GM19463 (cell line): ENCODE results near the gene F11.
"Not testable (repeated sequence)": the region's sequence is repeated elsewhere in the genome, so short reads cannot be mapped to it uniquely, and the experiment has no call there.

ENCODE experiments used
- ATAC-seq: cut with Tn5 transposase; IDR thresholded peaks from one replicate; pipeline ENCODE4 v1.9.1; 2021; ENCODE audit warnings: mild to moderate bottlenecking, moderate library complexity; ENCODE audit not compliant: unreplicated experiment

Gene F11

DNA sequence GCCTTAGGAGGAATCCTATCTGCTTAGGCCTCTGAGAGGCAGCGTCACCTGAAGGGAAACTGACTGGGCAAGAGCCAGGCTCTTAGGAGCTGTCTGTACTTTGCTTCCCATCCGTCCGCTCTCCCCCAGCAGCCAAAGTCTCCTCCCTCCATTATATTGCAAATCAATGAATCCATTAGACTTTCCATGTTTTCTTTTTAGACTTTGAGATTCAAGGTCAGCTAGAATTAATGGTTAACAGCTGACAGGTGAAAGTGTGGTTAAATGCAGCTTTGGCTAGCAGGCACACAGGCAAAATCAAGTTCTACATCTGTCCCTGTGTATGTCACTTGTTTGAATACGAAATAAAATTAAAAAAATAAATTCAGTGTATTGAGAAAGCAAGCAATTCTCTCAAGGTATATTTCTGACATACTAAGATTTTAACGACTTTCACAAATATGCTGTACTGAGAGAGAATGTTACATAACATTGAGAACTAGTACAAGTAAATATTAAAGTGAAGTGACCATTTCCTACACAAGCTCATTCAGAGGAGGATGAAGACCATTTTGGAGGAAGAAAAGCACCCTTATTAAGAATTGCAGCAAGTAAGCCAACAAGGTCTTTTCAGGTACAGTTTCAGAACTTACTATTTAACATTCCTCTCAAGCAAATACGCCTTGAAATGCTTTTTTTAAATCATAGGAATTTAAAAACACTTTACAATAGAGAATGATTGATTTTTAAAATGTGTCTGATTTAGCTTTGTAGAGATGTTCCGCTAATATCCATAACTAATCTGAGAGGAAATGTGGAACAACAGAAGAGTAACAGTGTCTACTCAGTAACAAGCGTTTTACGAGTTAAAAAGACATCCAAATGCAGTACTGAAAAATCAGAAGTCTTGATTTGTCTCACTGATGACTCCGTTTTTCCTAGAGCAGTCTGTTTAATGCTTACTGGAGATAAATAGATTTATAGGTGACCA lies at the start of gene F11:
Gene F11, plus strand, starts transcription at position 507 of the 970 bp plus-strand sequence. CDS start 948 bp downstream, outside the sequence.
- ATAC-seq = no peak

DNA sequence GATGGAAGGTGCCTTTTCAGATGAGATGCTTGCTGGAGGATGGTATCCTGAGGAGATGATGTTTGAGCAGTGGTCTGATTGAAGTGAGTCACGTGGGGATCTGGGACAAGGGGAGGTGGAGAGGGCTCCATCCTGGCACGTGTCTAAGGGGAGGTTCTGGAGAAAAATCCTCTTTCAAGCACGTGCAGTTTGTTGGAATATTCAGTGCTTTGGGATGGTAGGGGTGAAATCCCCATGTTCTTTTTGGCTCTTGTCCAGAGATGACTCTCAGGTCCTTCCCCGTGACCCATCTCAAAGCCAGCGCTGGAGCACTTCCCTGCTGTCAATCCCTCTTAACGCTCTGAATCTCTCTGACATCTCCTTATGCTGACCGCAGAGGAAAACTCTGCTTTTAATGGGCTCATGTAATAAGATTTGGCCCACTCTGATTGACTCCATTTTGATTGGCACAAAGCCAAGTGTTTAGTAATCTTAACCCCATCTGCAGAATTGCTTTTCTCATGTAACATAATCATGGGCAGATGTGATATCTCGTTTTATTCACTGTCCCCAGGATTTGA lies 49.4 kb upstream of the F11 start:
- no peak for ATAC-seq

- ATAC-seq = no peak
Observed at GRCh38 chr4:186217733-186218293, 48.2 kb upstream of the F11 start.

DNA sequence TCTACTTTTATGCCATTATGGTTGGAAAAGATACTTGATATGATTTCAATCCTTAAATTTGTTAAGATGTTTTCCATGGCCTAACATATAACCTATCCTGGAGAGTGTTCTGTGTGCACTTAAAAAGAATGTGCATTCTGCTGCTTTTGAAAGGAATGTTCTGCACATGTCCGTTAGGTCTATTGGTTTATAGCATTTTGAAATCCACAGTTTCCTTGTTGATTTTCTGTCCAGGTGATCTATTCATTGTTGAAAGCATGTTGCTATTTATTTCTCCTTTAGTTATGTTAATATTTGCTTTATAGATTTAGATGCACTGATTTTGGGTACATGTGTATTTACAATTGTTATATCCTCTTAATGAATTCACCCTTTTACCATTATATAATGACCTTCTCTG lies 44.4 kb upstream of the F11 start:
- no peak for ATAC-seq

DNA sequence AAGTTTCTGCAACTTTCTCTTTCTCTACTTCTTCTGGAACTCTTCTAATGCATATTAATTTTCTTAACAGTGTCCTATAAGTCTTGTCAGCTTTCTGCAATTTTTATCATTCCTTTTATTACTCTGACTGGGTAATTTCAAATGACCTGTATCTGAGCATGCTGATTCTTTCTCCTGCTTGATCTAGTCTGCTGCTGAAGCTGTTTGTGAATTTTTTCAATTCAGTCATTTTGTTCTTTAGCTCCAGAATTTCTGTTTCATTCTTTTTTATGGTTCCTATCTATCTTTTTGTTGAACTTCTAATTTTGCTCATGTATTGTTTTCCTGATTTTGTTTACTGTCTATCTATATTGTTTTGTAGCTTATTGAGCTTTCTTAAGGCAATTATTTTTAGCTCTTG lies 40.1 kb upstream of the F11 start:
- ATAC-seq = no peak

GRCh38 chr4:186226521-186227189 lies 39.3 kb upstream of the F11 start:
- no peak for ATAC-seq

GRCh38 chr4:186227221-186227620 lies 38.8 kb upstream of the F11 start, which contains the start of gene KLKB1:
KLKB1 (plus strand) TSS chr4:186227507; CDS start chr4:186228196, 689 bp downstream.
- ATAC-seq = no peak

DNA sequence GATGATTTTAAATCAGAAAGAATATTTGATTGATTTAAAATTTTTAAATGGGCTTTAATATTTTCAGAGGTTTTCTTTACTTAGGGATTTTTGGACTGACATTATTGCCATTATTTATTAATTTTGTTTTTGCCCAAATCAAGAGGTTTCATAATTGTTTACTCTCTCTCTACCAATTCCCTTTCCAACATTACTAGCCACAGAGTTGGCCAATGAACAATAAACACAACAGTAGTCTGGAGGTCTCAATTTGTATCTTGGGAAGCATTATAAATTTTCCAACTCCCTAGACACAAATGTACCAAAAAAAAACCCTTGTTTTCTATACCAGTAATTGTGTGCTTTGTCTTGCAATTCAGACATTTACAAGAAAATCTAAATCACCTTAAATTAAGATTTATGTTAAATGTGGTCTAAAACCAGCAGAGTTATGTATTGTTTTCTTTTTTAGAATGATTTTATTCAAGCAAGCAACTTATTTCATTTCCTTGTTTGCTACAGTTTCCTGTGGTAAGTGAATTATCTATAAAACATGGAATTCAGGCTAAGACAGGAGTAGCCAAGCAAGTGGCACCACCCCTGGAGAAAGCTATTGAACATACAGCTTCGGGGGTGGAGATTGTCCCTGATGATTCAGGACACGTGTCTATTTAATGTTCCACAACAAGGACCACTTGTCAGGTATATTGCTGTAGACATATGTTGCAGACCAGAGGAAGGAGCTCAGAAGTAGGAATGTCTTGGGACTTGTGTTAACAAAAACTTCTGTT lies 38.1 kb upstream of the F11 start:
- ATAC-seq = no peak

GRCh38 chr4:186228514-186228894 lies 37.5 kb upstream of the F11 start:
- ATAC-seq = no peak

DNA sequence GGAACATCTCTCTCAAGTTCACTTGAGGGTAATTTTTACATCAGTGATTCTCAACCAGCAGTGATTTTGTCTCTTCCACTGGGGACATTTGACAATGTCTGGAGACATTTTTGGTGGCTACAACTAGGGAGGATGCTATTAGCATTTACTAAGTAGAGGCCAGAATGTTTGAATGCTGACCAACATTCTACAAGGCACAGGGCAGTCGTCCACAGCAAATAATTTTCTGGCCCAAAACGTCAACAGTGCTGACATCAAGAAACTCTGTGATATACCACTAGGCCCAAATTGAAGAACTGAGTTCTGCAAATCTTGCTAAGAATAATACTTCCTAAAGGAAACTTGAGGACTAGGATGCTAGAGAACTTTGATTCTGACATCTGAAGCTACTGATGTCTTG lies 31.6 kb upstream of the F11 start:
- ATAC-seq = no peak

DNA sequence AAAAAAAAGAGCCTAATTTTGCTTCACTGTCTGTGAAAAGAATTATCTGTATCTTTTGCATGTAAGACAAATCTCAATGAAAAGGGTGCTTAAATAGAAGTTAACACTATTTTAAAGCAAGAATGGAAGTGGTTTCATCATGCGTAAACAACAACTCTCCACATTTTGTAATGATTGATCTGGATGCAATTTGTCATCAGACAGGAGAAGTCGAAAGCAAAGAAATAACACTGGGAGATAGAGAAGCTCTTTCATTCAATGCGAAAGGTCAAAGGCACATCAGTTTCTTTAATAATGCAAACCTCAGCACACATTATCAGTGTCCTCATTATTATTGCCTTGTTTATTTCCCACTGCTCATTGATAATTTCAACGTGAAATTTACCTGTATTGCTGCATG lies 29.9 kb upstream of the F11 start:
- no peak for ATAC-seq

GRCh38 chr4:186240452-186240847 lies 25.5 kb upstream of the F11 start:
- ATAC-seq = no peak

GRCh38 chr4:186240848-186241491 lies 25.0 kb upstream of the F11 start:
- ATAC-seq = no peak

- no peak for ATAC-seq
Observed at GRCh38 chr4:186241616-186242015, 24.4 kb upstream of the F11 start.

DNA sequence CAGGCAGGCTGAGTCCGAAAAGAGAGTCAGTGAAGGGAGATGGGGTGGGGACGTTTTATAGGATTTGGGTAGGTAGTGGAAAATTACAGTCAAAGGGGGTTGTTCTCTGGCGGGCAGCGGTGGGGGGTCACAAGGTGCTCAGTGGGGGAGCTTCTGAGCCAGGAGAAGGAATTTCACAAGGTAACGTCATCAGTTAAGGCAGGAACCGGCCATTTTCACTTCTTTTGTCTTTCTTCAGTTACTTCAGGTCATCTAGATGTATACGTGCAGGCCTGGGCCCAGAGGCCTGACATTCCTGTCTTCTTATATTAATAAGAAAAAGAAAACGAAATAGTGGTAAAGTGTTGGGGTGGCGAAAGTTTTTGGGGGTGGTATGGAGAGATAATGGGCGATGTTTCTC lies 24.0 kb upstream of the F11 start:
- not testable (repeated sequence) for ATAC-seq

DNA sequence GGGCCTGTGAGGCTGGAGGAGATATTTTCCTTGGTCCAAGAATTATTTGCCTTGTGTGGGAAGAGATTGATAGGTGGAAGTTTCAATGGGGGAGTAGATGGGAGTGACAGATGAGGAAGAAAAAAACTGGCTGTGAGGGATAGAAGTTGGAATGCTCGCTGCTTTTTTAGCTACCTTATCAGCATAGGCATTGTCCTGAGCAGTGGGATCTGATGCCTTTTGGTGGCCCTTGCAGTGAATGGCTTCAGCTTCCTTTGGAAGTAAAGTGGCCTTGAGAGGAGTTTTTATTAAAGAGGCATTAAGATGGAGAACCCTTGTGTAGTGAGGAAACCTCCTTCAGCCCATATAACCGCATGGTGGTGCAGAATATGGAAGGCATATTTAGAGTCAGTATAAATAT lies 22.7 kb upstream of the F11 start:
- no peak for ATAC-seq

DNA sequence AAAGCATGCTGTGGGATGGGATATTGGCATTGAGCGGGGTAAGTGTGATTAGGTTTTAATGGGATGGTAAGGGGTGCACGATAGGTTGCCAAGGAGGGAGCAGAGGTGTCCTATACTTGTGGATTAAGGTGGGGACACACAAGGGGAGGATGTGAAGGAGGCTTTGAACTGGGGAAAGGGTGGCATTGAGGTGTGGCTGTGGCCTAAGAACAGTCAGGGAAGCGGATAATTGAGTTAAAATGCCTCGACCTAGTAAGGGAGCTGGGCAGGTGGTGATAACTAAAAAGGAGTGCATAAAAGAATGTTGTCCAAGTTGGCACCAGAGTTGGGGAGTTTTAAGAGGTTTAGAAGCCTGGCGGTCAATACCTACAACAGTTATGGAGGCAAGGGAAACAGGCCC lies 21.2 kb upstream of the F11 start:
- ATAC-seq = no peak

DNA sequence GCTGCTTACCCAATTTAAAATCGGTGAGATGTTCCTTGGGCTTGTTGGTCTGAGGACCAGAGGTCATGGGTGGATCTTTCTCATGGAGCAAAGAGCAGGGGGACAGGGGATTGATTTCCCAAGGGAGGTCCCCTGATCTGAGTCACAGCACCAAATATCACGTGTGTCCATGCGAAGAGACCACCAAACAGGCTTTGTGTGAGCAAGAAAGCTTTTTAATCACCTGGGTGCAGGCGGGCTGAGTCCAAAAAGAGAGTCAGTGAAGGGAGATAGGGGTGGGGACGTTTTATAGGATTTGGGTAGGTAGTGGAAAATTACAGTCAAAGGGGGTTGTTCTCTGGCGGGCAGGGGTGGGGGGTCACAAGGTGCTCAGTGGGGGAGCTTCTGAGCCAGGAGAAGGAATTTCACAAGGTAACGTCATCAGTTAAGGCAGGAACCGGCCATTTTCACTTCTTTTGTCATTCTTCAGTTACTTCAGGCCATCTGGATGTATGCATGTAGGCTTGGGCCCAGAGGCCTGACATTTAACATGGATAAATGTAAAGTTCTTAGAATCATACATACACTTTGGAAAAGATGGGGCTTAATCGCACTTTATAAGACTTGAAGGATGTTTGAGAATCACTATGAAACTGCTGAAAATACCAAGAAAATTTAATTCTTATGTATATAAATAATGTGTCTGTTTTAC lies 18.8 kb upstream of the F11 start:
- not testable (repeated sequence) for ATAC-seq

GRCh38 chr4:186248643-186249042 lies 17.3 kb upstream of the F11 start:
- no peak for ATAC-seq
